HUES64 (cell line): Measurements from ENCODE around the gene CDC14A.

Experiments
- H3K27ac ChIP-seq: 2 replicates; pipeline ENCODE4 v1.7.0; 2013; ENCODE audit warnings: low read depth, low read length, inconsistent platforms
- H3K27me3 ChIP-seq: 2 replicates; pipeline ENCODE4 v1.6.1; 2013; ENCODE audit warnings: mild to moderate bottlenecking, low read length; ENCODE audit not compliant: insufficient read depth
- H3K36me3 ChIP-seq: 2 replicates; pipeline ENCODE4 v1.6.1; 2013; ENCODE audit warnings: mild to moderate bottlenecking, low read length; ENCODE audit not compliant: insufficient read depth
- H3K4me1 ChIP-seq: 2 replicates; pipeline ENCODE4 v1.6.1; 2013; ENCODE audit warnings: mild to moderate bottlenecking, low read length, moderate library complexity; ENCODE audit not compliant: insufficient read depth
- H3K4me3 ChIP-seq: 2 replicates; pipeline ENCODE4 v1.5.1; 2013; ENCODE audit warnings: mild to moderate bottlenecking, low read length, moderate library complexity
- H3K9ac ChIP-seq: 2 replicates; pipeline ENCODE4 v1.6.1; 2013; ENCODE audit warnings: mild to moderate bottlenecking, low read depth, low read length
- H3K9me3 ChIP-seq: 2 replicates; pipeline ENCODE4 v1.6.1; 2013; ENCODE audit warnings: low read depth, low read length; ENCODE audit not compliant: insufficient read depth
- WGBS: fragments of 150-250, 120-280 bp; methylation state at CpG from one replicate; pipeline ENCODE4 v1.1.7; 2013; ENCODE audit warnings: missing lambda C conversion rate; 5-methylcytosine and 5-hydroxymethylcytosine counted together

Gene CDC14A

GRCh38 chr1:100411574-100411973 lies 59.3 kb downstream of the CDC14A start:
- no peak overlapping the region for H3K4me3 ChIP-seq
- no peaks in the 10 kb centered on the region for H3K27me3 ChIP-seq
- H3K9me3 ChIP-seq, result no peaks in the 10 kb centered on the region
- H3K27ac ChIP-seq, result no peak overlapping the region
- peaks cover 2% of the 10 kb centered on the region; the same call in 1 of the 2 replicates for H3K36me3 ChIP-seq
- peaks cover 16% of the 10 kb centered on the region for H3K4me1 ChIP-seq
- no peak overlapping the region for H3K9ac ChIP-seq

GRCh38 chr1:100413035-100413434 lies 60.7 kb downstream of the CDC14A start:
- no peaks in the 10 kb centered on the region for H3K27me3 ChIP-seq
- H3K4me1 ChIP-seq, result peaks cover 16% of the 10 kb centered on the region
- no peak overlapping the region for H3K27ac ChIP-seq
- peaks cover 2% of the 10 kb centered on the region; the same call in 1 of the 2 replicates for H3K36me3 ChIP-seq
- H3K9ac ChIP-seq, result no peak overlapping the region
- no peak overlapping the region for H3K4me3 ChIP-seq
- 96% methylated on average over 2 of the region's 2 CpGs for WGBS
- no peaks in the 10 kb centered on the region for H3K9me3 ChIP-seq

GRCh38 chr1:100414693-100415497 lies 62.6 kb downstream of the CDC14A start:
- H3K4me3 ChIP-seq, result no peak overlapping the region
- H3K27me3 ChIP-seq, result no peaks in the 10 kb centered on the region
- H3K27ac ChIP-seq, result no peak overlapping the region
- no peak overlapping the region for H3K9ac ChIP-seq
- H3K36me3 ChIP-seq, result no peaks in the 10 kb centered on the region
- no peaks in the 10 kb centered on the region for H3K9me3 ChIP-seq
- WGBS, result 87% methylated on average over 4 of the region's 5 CpGs
- H3K4me1 ChIP-seq, result peaks cover 16% of the 10 kb centered on the region

GRCh38 chr1:100415498-100415778 lies 63.1 kb downstream of the CDC14A start:
- Histone ChIP-seq H3K4me1 (peaks cover 16% of the 10 kb centered on the region), H3K4me3 (no peak overlapping the region), H3K27ac (no peak overlapping the region)

GRCh38 chr1:100419072-100419471 lies 66.8 kb downstream of the CDC14A start:
- H3K27me3 ChIP-seq, result no peaks in the 10 kb centered on the region
- no peak overlapping the region for H3K4me3 ChIP-seq
- no peak overlapping the region for H3K9ac ChIP-seq
- no peak overlapping the region for H3K27ac ChIP-seq
- whole genome bisulfite sequencing, result 88% methylated on average over 2 of the region's 2 CpGs
- no peaks in the 10 kb centered on the region for H3K9me3 ChIP-seq
- H3K4me1 ChIP-seq, result peaks cover 33% of the 10 kb centered on the region
- H3K36me3 ChIP-seq, result no peaks in the 10 kb centered on the region

More at GRCh38 chr1:100415498-100415778, 63.1 kb downstream of the CDC14A start:
- Histone ChIP-seq H3K36me3 (no peaks in the 10 kb centered on the region), H3K9ac (no peak overlapping the region), H3K9me3 (no peaks in the 10 kb centered on the region), H3K27me3 (no peaks in the 10 kb centered on the region)

GRCh38 chr1:100422065-100422464 lies 69.8 kb downstream of the CDC14A start:
- H3K9me3 ChIP-seq, result no peaks in the 10 kb centered on the region
- WGBS, result 76% methylated on average over 1 of the region's 2 CpGs
- no peaks in the 10 kb centered on the region for H3K27me3 ChIP-seq
- H3K36me3 ChIP-seq, result peaks cover 3% of the 10 kb centered on the region; the same call in 1 of the 2 replicates
- H3K9ac ChIP-seq, result no peak overlapping the region
- no peak overlapping the region for H3K4me3 ChIP-seq
- H3K4me1 ChIP-seq, result peaks cover 40% of the 10 kb centered on the region
- H3K27ac ChIP-seq, result peak overlapping the region; percentile 12; the same call in 1 of the 2 replicates

- WGBS, result 88% methylated on average over 6 of the region's 6 CpGs
- H3K27ac ChIP-seq, result no peak overlapping the region
- no peaks in the 10 kb centered on the region for H3K9me3 ChIP-seq
Observed at GRCh38 chr1:100423832-100424337, 71.6 kb downstream of the CDC14A start.

GRCh38 chr1:100428160-100428559 lies 75.9 kb downstream of the CDC14A start:
- Histone ChIP-seq H3K9me3 (no peaks in the 10 kb centered on the region), H3K36me3 (peaks cover 3% of the 10 kb centered on the region; the same call in 1 of the 2 replicates), H3K27me3 (no peaks in the 10 kb centered on the region), H3K4me1 (peaks cover 20% of the 10 kb centered on the region; the same call in 1 of the 2 replicates), H3K27ac (no peak overlapping the region), H3K4me3 (no peak overlapping the region), H3K9ac (no peak overlapping the region)

More at GRCh38 chr1:100423832-100424337, 71.6 kb downstream of the CDC14A start:
- no peak overlapping the region for H3K4me3 ChIP-seq
- H3K36me3 ChIP-seq, result peaks cover 3% of the 10 kb centered on the region; the same call in 1 of the 2 replicates
- peaks cover 40% of the 10 kb centered on the region for H3K4me1 ChIP-seq
- H3K27me3 ChIP-seq, result no peaks in the 10 kb centered on the region
- H3K9ac ChIP-seq, result no peak overlapping the region

GRCh38 chr1:100430325-100430756 lies 78.0 kb downstream of the CDC14A start:
- Histone ChIP-seq H3K27ac (no peak overlapping the region), H3K9ac (no peak overlapping the region), H3K4me1 (peaks cover 17% of the 10 kb centered on the region), H3K27me3 (no peaks in the 10 kb centered on the region), H3K9me3 (no peaks in the 10 kb centered on the region), H3K36me3 (peaks cover 3% of the 10 kb centered on the region; the same call in 1 of the 2 replicates), H3K4me3 (no peak overlapping the region)
- no CpG with 5 or more reads among the region's 2 CpGs for WGBS

GRCh38 chr1:100431954-100432353 lies 79.6 kb downstream of the CDC14A start:
- no peaks in the 10 kb centered on the region for H3K27me3 ChIP-seq
- no peaks in the 10 kb centered on the region for H3K9me3 ChIP-seq
- no peaks in the 10 kb centered on the region for H3K36me3 ChIP-seq
- no peak overlapping the region for H3K9ac ChIP-seq
- H3K4me1 ChIP-seq, result peaks cover 17% of the 10 kb centered on the region; the same call in 1 of the 2 replicates
- no peak overlapping the region for H3K27ac ChIP-seq
- WGBS, result 94% methylated on average over 1 of the region's 2 CpGs
- H3K4me3 ChIP-seq, result no peak overlapping the region

- H3K27ac ChIP-seq, result no peak overlapping the region
- WGBS, result no CpG with 5 or more reads among the region's 1 CpG
- no peaks in the 10 kb centered on the region for H3K36me3 ChIP-seq
- H3K4me3 ChIP-seq, result no peak overlapping the region
- no peaks in the 10 kb centered on the region for H3K27me3 ChIP-seq
- peaks cover 26% of the 10 kb centered on the region for H3K4me1 ChIP-seq
- no peaks in the 10 kb centered on the region for H3K9me3 ChIP-seq
- no peak overlapping the region for H3K9ac ChIP-seq
Observed at GRCh38 chr1:100433563-100433962, 81.3 kb downstream of the CDC14A start.
